ENCODE results near the gene PRODH2.

PRODH2 gene

DNA sequence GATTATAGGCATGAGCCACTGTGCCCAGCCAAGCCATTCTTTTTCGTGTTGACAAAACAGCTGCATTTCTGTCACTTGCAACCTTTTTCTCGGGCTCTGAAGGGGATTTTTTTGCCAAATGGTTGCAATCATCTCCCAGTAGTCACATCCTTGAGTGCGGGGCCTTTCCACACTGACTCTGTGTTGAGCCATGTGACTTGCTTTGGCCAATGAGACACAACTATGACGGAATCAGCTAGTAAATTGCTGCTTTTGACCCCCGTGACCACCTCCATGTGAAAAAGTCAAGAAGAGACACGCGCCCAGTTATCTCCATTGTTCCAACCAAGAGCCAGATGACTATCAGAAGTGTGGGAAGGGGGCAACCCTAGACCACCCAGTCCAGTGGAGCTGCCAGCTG, 21.3 kb upstream of the PRODH2 start:
- Histone ChIP-seq H3K9me3 (no peaks in the 10 kb centered on the region), H3K27me3 (peaks cover 61% of the 10 kb centered on the region), H3K36me3 (no peaks in the 10 kb centered on the region), H3K4me3 (ENCODE audit: low read depth in 1 of 2, low read length in 1 of 2) (no peak overlapping the region), H3K27ac (no peak overlapping the region), H3K4me1 (ENCODE audit: control insufficient read depth in 1 of 2, insufficient read depth in 1 of 2, low read depth in 1 of 2, low read length in 1 of 2) (no peaks in the 10 kb centered on the region)
- TF ChIP-seq CTCF (IDR thresholded peaks at IDR 0.05) = no peak

GRCh38 chr19:35832054-35832453, 19.4 kb upstream of the PRODH2 start:
- Histone ChIP-seq H3K4me1 (ENCODE audit: control insufficient read depth in 1 of 2, insufficient read depth in 1 of 2, low read depth in 1 of 2, low read length in 1 of 2) (no peaks in the 10 kb centered on the region), H3K9me3 (no peaks in the 10 kb centered on the region), H3K27me3 (peaks cover 67% of the 10 kb centered on the region), H3K27ac (no peak overlapping the region), H3K4me3 (ENCODE audit: low read depth in 1 of 2, low read length in 1 of 2) (no peak overlapping the region), H3K36me3 (no peaks in the 10 kb centered on the region)
- no peak for TF ChIP-seq CTCF (IDR thresholded peaks at IDR 0.05)

DNA sequence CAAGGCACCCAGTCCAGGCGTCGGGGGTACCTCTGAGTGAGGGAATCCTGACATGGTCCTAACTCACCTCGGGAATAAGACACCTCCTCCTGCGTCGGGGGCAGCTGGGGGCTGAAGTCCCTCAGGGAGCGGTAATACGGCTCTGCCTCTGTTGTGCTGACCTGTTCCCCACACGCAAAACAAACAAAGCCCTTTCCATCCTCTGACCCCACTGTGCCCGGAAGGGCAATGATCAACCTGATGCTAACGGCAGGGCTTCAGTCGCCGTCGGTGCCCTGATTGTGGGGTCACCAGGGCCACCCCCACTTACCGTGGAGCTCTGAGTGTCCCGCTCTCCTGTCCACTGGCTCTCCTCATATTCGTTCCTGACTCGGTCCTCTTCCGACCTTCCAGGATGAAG, 18.3 kb upstream of the PRODH2 start:
- H3K4me1 ChIP-seq (ENCODE audit: control insufficient read depth in 1 of 2, insufficient read depth in 1 of 2, low read depth in 1 of 2, low read length in 1 of 2) = no peaks in the 10 kb centered on the region
- H3K27me3 ChIP-seq = peaks cover 69% of the 10 kb centered on the region
- H3K36me3 ChIP-seq = no peaks in the 10 kb centered on the region
- no peak overlapping the region for H3K27ac ChIP-seq
- TF ChIP-seq CTCF (IDR thresholded peaks at IDR 0.05) = no peak
- no peak overlapping the region for H3K4me3 ChIP-seq (ENCODE audit: low read depth in 1 of 2, low read length in 1 of 2)
- no peaks in the 10 kb centered on the region for H3K9me3 ChIP-seq

DNA sequence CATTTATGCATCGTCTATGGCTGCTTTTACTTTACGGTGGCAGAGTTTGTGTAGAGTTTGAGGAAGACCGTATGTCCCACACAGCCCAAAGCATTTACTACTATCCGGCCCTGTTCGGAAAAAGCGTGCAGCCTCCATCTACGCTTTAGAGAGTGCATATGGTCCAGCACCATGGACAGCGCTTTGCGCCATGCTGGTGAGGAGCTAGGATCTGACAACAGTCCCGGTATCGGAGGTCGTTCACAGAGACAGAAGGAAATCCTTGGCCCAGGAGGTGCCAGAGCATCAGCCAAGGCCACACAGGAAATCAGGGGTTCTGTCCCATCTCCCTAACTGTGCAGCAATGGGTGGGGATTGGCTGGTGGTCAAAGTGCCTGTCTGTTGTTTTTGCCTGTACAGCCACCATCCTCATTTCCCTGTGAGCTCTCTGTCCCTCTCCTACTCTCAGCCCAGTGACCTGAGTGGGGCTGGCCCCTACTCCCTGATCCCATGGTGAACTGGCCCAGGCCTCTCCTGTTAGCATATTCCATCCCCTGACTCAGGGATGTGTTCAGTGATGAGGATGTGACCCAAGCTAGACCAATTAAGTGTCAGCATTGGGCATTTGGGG, 16.2 kb upstream of the PRODH2 start:
- H3K27ac ChIP-seq = no peak overlapping the region
- no peak overlapping the region for H3K4me3 ChIP-seq (ENCODE audit: low read depth in 1 of 2, low read length in 1 of 2)
- H3K9me3 ChIP-seq = no peaks in the 10 kb centered on the region
- TF ChIP-seq CTCF (IDR thresholded peaks at IDR 0.05) = no peak
- H3K36me3 ChIP-seq = no peaks in the 10 kb centered on the region
- peaks cover 65% of the 10 kb centered on the region for H3K27me3 ChIP-seq
- no peaks in the 10 kb centered on the region for H3K4me1 ChIP-seq (ENCODE audit: control insufficient read depth in 1 of 2, insufficient read depth in 1 of 2, low read depth in 1 of 2, low read length in 1 of 2)

GRCh38 chr19:35824150-35824549, 11.5 kb upstream of the PRODH2 start:
- peaks cover 56% of the 10 kb centered on the region for H3K27me3 ChIP-seq
- no peaks in the 10 kb centered on the region for H3K36me3 ChIP-seq
- no peak overlapping the region for H3K4me3 ChIP-seq (ENCODE audit: low read depth in 1 of 2, low read length in 1 of 2)
- H3K27ac ChIP-seq = no peak overlapping the region
- no peaks in the 10 kb centered on the region for H3K9me3 ChIP-seq
- no peak for TF ChIP-seq CTCF (IDR thresholded peaks at IDR 0.05)
- H3K4me1 ChIP-seq (ENCODE audit: control insufficient read depth in 1 of 2, insufficient read depth in 1 of 2, low read depth in 1 of 2, low read length in 1 of 2) = no peaks in the 10 kb centered on the region

- Histone ChIP-seq H3K27me3 (peaks cover 57% of the 10 kb centered on the region), H3K4me3 (ENCODE audit: low read depth in 1 of 2, low read length in 1 of 2) (no peak overlapping the region), H3K36me3 (no peaks in the 10 kb centered on the region), H3K4me1 (ENCODE audit: control insufficient read depth in 1 of 2, insufficient read depth in 1 of 2, low read depth in 1 of 2, low read length in 1 of 2) (no peaks in the 10 kb centered on the region), H3K27ac (no peak overlapping the region), H3K9me3 (no peaks in the 10 kb centered on the region)
- no peak for TF ChIP-seq CTCF (IDR thresholded peaks at IDR 0.05)
Observed at GRCh38 chr19:35822579-35822978, 9.9 kb upstream of the PRODH2 start.

All from neutrophil (primary cell).